H1 (cell line): ENCODE results near the gene SEPTIN5. TPM values are rescaled to one million over a fixed set of nuclear protein-coding genes. Genes with fewer than 3 reads are reported as not detected.

Source experiments
- CTCF ChIA-PET: fragments of 300-600 bp; sonication (Branson Sonifier 250); formaldehyde crosslinking; loops from one replicate; lab custom pipeline; 2021; ENCODE audit not compliant: partially characterized antibody; lab: Charles Lee
- POLR2A ChIA-PET: fragments of 300-600 bp; sonication (Branson Sonifier 250); formaldehyde crosslinking; loops from one replicate; lab custom pipeline; 2021; ENCODE audit warnings: inconsistent platforms; ENCODE audit not compliant: partially characterized antibody; lab: Charles Lee
- DNase-seq, 2 experiments: peaks; one replicate each; pipeline versions ENCODE4 v3.0.0 to v3.0.0-alpha.2; 2010 to 2022; ENCODE audit warnings: low spot score in 2 of 2, low read depth in 1 of 2, mixed read lengths in 1 of 2
- FAIRE-seq: peaks from 2 replicates; lab custom pipeline; 2011; peaks lifted over from hg19 to GRCh38; lab: Jason Lieb, UNC
- H2AFZ ChIP-seq: 2 replicates; pipeline ENCODE4 v1.8.1; 2012; ENCODE audit warnings: low read length, inconsistent platforms
- H2AK5ac ChIP-seq: 2 replicates; pipeline ENCODE4 v1.6.1; 2013; ENCODE audit warnings: low read depth, low read length
- H2BK120ac ChIP-seq: replicated peaks from 2 replicates; pipeline ENCODE3; 2013; ENCODE audit warnings: low read depth, low read length, inconsistent platforms
- H2BK12ac ChIP-seq: 2 replicates; pipeline ENCODE4 v1.6.1; 2013; ENCODE audit warnings: low read depth, low read length
- H2BK15ac ChIP-seq: 2 replicates; pipeline ENCODE4 v1.6.1; 2013; ENCODE audit warnings: low read length
- H2BK20ac ChIP-seq: 2 replicates; pipeline ENCODE4 v1.6.1; 2013; ENCODE audit warnings: low read length
- H2BK5ac ChIP-seq: 2 replicates; pipeline ENCODE4 v1.6.1; 2013; ENCODE audit warnings: low read depth, low read length
- H3K14ac ChIP-seq: 2 replicates; pipeline ENCODE4 v1.6.1; 2013; ENCODE audit warnings: inconsistent platforms; ENCODE audit not compliant: insufficient read length
- H3K18ac ChIP-seq: 2 replicates; pipeline ENCODE4 v1.6.1; 2013; ENCODE audit warnings: low read length; ENCODE audit errors: extremely low read depth
- H3K23ac ChIP-seq: 2 replicates; pipeline ENCODE4 v1.6.1; 2013; ENCODE audit warnings: inconsistent platforms; ENCODE audit not compliant: insufficient read length
- H3K23me2 ChIP-seq: 2 replicates; pipeline ENCODE4 v1.6.1; 2013; ENCODE audit warnings: low read depth, low read length
- H3K27ac ChIP-seq: 2 replicates; pipeline ENCODE4 v1.6.1; 2011; ENCODE audit warnings: low read depth, low read length, inconsistent platforms
- H3K27me3 ChIP-seq, 4 experiments: replicated peaks in 1 of 4; 1 replicate in 1 of 4; 2 replicates in 3 of 4; pipeline versions ENCODE4 v1.6.1 to v1.8.1; 2011 to 2013; ENCODE audit warnings: low read length in 3 of 4, mild to moderate bottlenecking in 3 of 4, inconsistent platforms in 2 of 4, mixed read lengths in 2 of 4, moderate library complexity in 1 of 4; ENCODE audit not compliant: control insufficient read depth in 3 of 4, insufficient read depth in 3 of 4; ENCODE audit errors: extremely low read depth in 1 of 4
- H3K36me3 ChIP-seq, 4 experiments: 2 replicates each; pipeline versions ENCODE4 v1.6.1 to v1.8.1; 2011 to 2013; ENCODE audit warnings: mild to moderate bottlenecking in 4 of 4, low read length in 3 of 4, moderate library complexity in 2 of 4, control low read depth in 1 of 4, inconsistent platforms in 1 of 4; ENCODE audit not compliant: insufficient read depth in 4 of 4, control insufficient read depth in 2 of 4
- H3K4ac ChIP-seq: replicated peaks from 2 replicates; pipeline ENCODE3; 2013; ENCODE audit warnings: low read length, low read depth, mixed read lengths, inconsistent platforms; ENCODE audit not compliant: insufficient read length
- H3K4me1 ChIP-seq, 4 experiments: replicated peaks in 1 of 4; 1 replicate in 1 of 4; 2 replicates in 3 of 4; pipeline versions ENCODE4 v1.6.1 to v1.8.1; 2011 to 2013; ENCODE audit warnings: low read length in 3 of 4, inconsistent platforms in 2 of 4, mixed read lengths in 1 of 4; ENCODE audit not compliant: insufficient read depth in 4 of 4, control insufficient read depth in 3 of 4
- H3K4me2 ChIP-seq, 2 experiments: 2 replicates each; pipeline versions ENCODE4 v1.6.1 to v1.8.1; 2011 to 2013; ENCODE audit warnings: low read depth in 2 of 2, low read length in 2 of 2, control low read depth in 1 of 2, inconsistent platforms in 1 of 2, mild to moderate bottlenecking in 1 of 2; ENCODE audit not compliant: insufficient read depth in 1 of 2
- H3K4me3 ChIP-seq, 4 experiments: fragments of 200-600, 300-600 bp in 1 of 4; sonication (generic), shearing (Covaris generic), sonication (Bioruptor Twin) in 1 of 4; 2 replicates each; pipeline versions ENCODE4 v1.5.1 to v1.8.1; 2011 to 2016; ENCODE audit warnings: low read length in 4 of 4, low read depth in 3 of 4, control low read depth in 2 of 4, inconsistent platforms in 2 of 4, mild to moderate bottlenecking in 2 of 4, mixed read lengths in 1 of 4, moderate library complexity in 1 of 4; ENCODE audit not compliant: insufficient read depth in 2 of 4; ENCODE audit errors: extremely low read depth in 1 of 4
- H3K56ac ChIP-seq: replicated peaks from 2 replicates; pipeline ENCODE3; 2013; ENCODE audit warnings: low read depth, mild to moderate bottlenecking, mixed read lengths, low read length, inconsistent platforms; ENCODE audit not compliant: insufficient read length
- H3K79me1 ChIP-seq: 2 replicates; pipeline ENCODE4 v1.6.1; 2013; ENCODE audit warnings: low read depth, low read length, control low read depth
- H3K79me2 ChIP-seq, 2 experiments: 2 replicates each; pipeline versions ENCODE4 v1.6.1 to v1.8.1; 2012 to 2013; ENCODE audit warnings: low read length in 2 of 2, mild to moderate bottlenecking in 2 of 2, inconsistent platforms in 1 of 2; ENCODE audit not compliant: insufficient read depth in 2 of 2, control insufficient read depth in 1 of 2
- H3K9ac ChIP-seq, 4 experiments: replicated peaks in 1 of 4; 1 replicate in 1 of 4; 2 replicates in 3 of 4; pipeline versions ENCODE4 v1.6.1 to v1.8.1; 2011 to 2013; ENCODE audit warnings: low read depth in 3 of 4, low read length in 3 of 4, control low read depth in 2 of 4, mild to moderate bottlenecking in 2 of 4, moderate library complexity in 2 of 4, inconsistent platforms in 1 of 4; ENCODE audit errors: extremely low read depth in 1 of 4
- H3K9me3 ChIP-seq, 2 experiments: 2 replicates each; pipeline versions ENCODE4 v1.6.1 to v1.8.1; 2012 to 2013; ENCODE audit warnings: mild to moderate bottlenecking in 2 of 2, moderate library complexity in 2 of 2, control low read depth in 1 of 2, inconsistent platforms in 1 of 2, low read depth in 1 of 2, low read length in 1 of 2, mixed read lengths in 1 of 2; ENCODE audit not compliant: insufficient read depth in 2 of 2
- H4K20me1 ChIP-seq, 2 experiments: replicated peaks in 1 of 2; 2 replicates each; pipeline versions ENCODE3 to v1.8.1; 2011 to 2013; ENCODE audit warnings: inconsistent platforms in 2 of 2, low read length in 2 of 2, mild to moderate bottlenecking in 1 of 2; ENCODE audit not compliant: insufficient read depth in 2 of 2, control insufficient read depth in 1 of 2
- H4K5ac ChIP-seq: 2 replicates; pipeline ENCODE4 v1.6.1; 2013; ENCODE audit warnings: low read length, low read depth, mixed read lengths, inconsistent platforms; ENCODE audit not compliant: insufficient read length
- H4K8ac ChIP-seq: 2 replicates; pipeline ENCODE4 v1.8.0; 2013; ENCODE audit warnings: mild to moderate bottlenecking, moderate library complexity, low read length, inconsistent platforms; ENCODE audit not compliant: insufficient read depth; ENCODE audit errors: extremely low read depth
- H4K91ac ChIP-seq: replicated peaks from 2 replicates; pipeline ENCODE3; 2013; ENCODE audit warnings: low read length, mixed read lengths, inconsistent platforms; ENCODE audit not compliant: insufficient read length
- CBX5 ChIP-seq: fragments of 300-800, 300-1000 bp; sonication (generic); IDR thresholded peaks from 2 replicates; pipeline ENCODE4 v1.7.1; 2016; ENCODE audit warnings: antibody characterized with exemption, low read length, low read depth
- CHD2 ChIP-seq: IDR thresholded peaks from 2 replicates; pipeline ENCODE4 v1.6.1; 2012; ENCODE audit warnings: low read length, improper control_type of control experiment
- EGR1 ChIP-seq: IDR thresholded peaks from 2 replicates; pipeline ENCODE4 v1.6.1; 2011; ENCODE audit warnings: low read depth, low read length, borderline replicate concordance
- EZH2 ChIP-seq: fragments of 200-600 bp; sonication (generic); IDR thresholded peaks from 2 replicates; pipeline ENCODE4 v1.7.1; 2012; ENCODE audit warnings: low read depth, mild to moderate bottlenecking, moderate library complexity, low read length, inconsistent platforms; ENCODE audit not compliant: severe bottlenecking
- RXRA ChIP-seq: IDR thresholded peaks from 2 replicates; pipeline ENCODE4 v1.6.1; 2011; ENCODE audit warnings: low read depth, mild to moderate bottlenecking, low read length, moderate library complexity; ENCODE audit not compliant: insufficient read depth
- SIRT6 ChIP-seq: IDR thresholded peaks from one replicate; pipeline ENCODE4 v1.7.1; 2012; ENCODE audit warnings: low read length, inconsistent platforms
- TAF7 ChIP-seq: optimal IDR thresholded peaks from 2 replicates; pipeline ENCODE3; 2011; ENCODE audit warnings: low read depth, mild to moderate bottlenecking, inconsistent platforms, low read length, moderate library complexity, borderline replicate concordance
- ZNF274 ChIP-seq: IDR thresholded peaks from 2 replicates; pipeline ENCODE4 v1.7.0; 2012; ENCODE audit warnings: low read length, borderline replicate concordance; ENCODE audit errors: extremely low read depth
- whole genome bisulfite sequencing, 2 experiments: shearing (Covaris generic) in 1 of 2; methylation state at CpG; one replicate each; pipeline versions ENCODE4 v1.1.6 to v1.1.7; 2013 to 2015; ENCODE audit warnings: low lambda C conversion rate in 2 of 2, mixed read lengths in 2 of 2, inconsistent platforms in 1 of 2, low coverage in 1 of 2, missing lambda C conversion rate in 1 of 2; ENCODE audit not compliant: insufficient replicate concordance in 2 of 2, insufficient coverage in 1 of 2, insufficient read length in 1 of 2; ENCODE audit errors: extremely low coverage in 1 of 2, missing lambda C conversion rate in 1 of 2; 5-methylcytosine and 5-hydroxymethylcytosine counted together
- polyA plus RNA-seq, 7 experiments: library from polyadenylated mRNA; depleted of rRNA in 3 of 7; stranded (reverse) in 5 of 7; unstranded in 2 of 7; fragments of >200 nt in 5 of 7; fragments of 200-250 nt in 2 of 7; gene quantifications; 1 replicate in 5 of 7; 2 replicates in 1 of 7; 4 replicates in 1 of 7; pipeline versions ENCODE4 v1.2.1 to v1.2.3, GENCODE V29; 2011 to 2013; ENCODE audit warnings: missing spikeins in 2 of 7, mixed read lengths in 2 of 7
- total RNA-seq: library from RNA; stranded (reverse); fragmentation: NEBNext Ultra II Directional; extraction: Animal tissue kit (Norgen Biotek cat#: 25700); gene quantifications from 2 replicates; pipeline ENCODE4 v1.2.1, GENCODE V29; 2021
- TF ChIP-seq, protein P1 (sequence below): IDR thresholded peaks from 2 replicates; pipeline ENCODE4 v1.6.1; 2012; ENCODE audit warnings: low read length, inconsistent platforms

SEPTIN5 gene
- total and polyA plus RNA-seq, 2 of the 8 experiments (the other 6 are each of a cell fraction or from before 2014, with no cell fraction given): 6.0 to 8.6 TPM

DNA sequence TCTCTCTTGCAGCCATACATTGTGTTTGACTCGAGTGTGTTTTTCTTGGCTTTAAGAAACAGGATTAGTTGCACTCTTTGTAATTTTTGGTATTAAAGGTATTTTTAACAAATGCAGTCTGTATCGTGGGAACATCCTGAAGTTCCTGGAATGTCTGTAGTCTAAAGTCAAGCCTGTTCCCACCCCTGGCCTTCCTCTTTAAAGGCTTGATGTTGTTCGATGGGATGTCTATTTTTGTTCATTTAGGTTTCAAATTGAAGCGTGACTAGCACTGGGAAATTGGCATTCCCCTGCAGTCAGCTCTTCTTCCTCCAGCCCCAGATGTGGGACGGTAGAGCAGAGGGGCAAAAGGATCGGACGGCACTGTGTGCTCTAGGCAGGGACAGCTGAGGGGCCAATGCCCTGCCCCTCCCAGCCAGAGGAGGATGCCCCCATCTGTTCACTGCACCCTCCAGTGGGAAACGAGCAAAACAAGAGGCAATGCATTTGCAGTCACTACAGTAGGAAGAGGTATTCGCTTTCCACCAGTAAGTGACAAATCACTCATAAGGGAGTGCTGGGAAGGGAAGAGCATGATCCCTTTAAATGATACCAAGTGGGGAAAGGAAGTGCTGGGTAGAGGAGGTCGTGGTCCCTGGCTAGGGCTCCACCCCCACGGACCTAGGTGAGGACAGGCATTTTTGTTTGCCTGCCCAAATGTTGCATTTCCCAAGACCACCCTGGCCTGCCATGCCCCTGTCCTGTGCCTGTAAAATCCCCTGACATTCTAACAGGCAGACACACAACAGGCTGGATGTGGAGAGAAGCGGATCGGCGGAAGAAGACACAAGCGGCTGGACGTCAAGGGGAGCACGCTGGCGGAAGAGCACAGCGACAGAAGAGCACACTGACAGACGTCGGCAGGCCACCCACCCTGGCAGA is 47.4 kb upstream of the SEPTIN5 start:
- Histone ChIP-seq H3K18ac (no peak overlapping the region; the same call in 1 of the 2 replicates), H4K5ac (no peak overlapping the region), H2BK12ac (peak overlapping the region; percentile 39; the same call in 1 of the 2 replicates), H3K23me2 (no peaks in the 10 kb centered on the region), H2BK20ac (no peak overlapping the region; the same call in 1 of the 2 replicates), H3K56ac (no peak overlapping the region), H3K27ac (no peak overlapping the region), H4K8ac (no peak overlapping the region; the same call in 1 of the 2 replicates), H3K4me2 (no peak overlapping the region), H3K79me2 (no peaks in the 10 kb centered on the region), H3K4me1 (peaks cover 0 to 9% (median 3%) of the 10 kb centered on the region in 4 experiments; a peak in 5 of 7 replicates), H3K27me3 (peaks cover 0 to 5% (median 0%) of the 10 kb centered on the region in 4 experiments; a peak in 2 of 7 replicates), H3K4ac (no peak overlapping the region), H3K4me3 (no peak overlapping the region), H3K23ac (no peak overlapping the region), H3K9me3 (peaks cover 0 to 2% of the 10 kb centered on the region in 2 experiments; a peak in 1 of 4 replicates), H2AFZ (peak overlapping the region; percentile 15; the same call in 1 of the 2 replicates), H3K36me3 (no peaks in the 10 kb centered on the region), H4K91ac (no peak overlapping the region), H2BK120ac (no peak overlapping the region), H2BK5ac (peak overlapping the region; percentile 35; the same call in 1 of the 2 replicates), H4K20me1 (no peaks in the 10 kb centered on the region), H2BK15ac (0 out of 2 replicates have a peak overlapping the region, but pooled peaks have one; percentile 46), H2AK5ac (no peak overlapping the region; the same call in 1 of the 2 replicates), H3K79me1 (no peaks in the 10 kb centered on the region), H3K9ac (no peak overlapping the region; a peak in 1 of 7 replicates), H3K14ac (no peak overlapping the region)
- ChIA-PET CTCF (interaction anchor here (0.5 to 2.9 kb wide), 7 partner anchors 12 to 35 kb away, joined by 3 to 16 read pairs (median 3); no protein-coding TSS in a partner anchor), POLR2A (interaction anchor here (1.3 kb wide), 1 partner anchor 12 kb away, joined by 3 read pairs; no protein-coding TSS in a partner anchor)
- DNase-seq (no peak), FAIRE-seq (no peak)
- WGBS, 2 experiments: 88% methylated on average over 21 of the region's 21 CpGs; no CpG with 5 or more reads in 1 of the 2 experiments
- TF ChIP-seq EGR1: no peak
- TF ChIP-seq, protein P1, sequence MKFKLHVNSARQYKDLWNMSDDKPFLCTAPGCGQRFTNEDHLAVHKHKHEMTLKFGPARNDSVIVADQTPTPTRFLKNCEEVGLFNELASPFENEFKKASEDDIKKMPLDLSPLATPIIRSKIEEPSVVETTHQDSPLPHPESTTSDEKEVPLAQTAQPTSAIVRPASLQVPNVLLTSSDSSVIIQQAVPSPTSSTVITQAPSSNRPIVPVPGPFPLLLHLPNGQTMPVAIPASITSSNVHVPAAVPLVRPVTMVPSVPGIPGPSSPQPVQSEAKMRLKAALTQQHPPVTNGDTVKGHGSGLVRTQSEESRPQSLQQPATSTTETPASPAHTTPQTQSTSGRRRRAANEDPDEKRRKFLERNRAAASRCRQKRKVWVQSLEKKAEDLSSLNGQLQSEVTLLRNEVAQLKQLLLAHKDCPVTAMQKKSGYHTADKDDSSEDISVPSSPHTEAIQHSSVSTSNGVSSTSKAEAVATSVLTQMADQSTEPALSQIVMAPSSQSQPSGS: no peak
- no peak for TF ChIP-seq ZNF274
- no peak for TF ChIP-seq CBX5
- no peak for TF ChIP-seq RXRA
- TF ChIP-seq TAF7: no peak
- TF ChIP-seq CHD2: no peak
- no peak for TF ChIP-seq EZH2
- TF ChIP-seq SIRT6: no peak
